ENCODE data around the gene KRTAP4-5.
"Not testable (repeated sequence)": the region's sequence is repeated elsewhere in the genome, so short reads cannot be mapped to it uniquely, and the experiment has no call there.

The KRTAP4-5 gene

DNA sequence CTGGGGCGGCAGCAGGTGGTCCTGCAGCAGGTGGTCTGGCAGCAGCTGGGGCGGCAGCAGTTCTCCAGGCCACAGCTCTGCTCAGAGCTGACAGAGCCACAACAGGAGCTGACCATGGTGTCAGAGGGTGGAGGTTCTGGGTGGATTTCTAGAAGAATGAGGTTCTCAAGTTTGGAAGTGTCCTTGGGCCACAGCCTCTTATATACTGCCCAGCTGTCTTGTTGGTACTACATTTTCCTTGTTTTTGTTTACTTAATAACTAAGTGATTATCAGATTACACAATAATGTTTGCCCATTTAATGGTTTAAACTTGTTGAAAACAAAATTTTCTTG, at the start of gene KRTAP4-5:
Gene KRTAP4-5, minus strand, starts transcription at position 174 of the 334 bp plus-strand sequence. Its CDS starts 58 bp downstream, at position 116.
- DNase-seq = no peak

- no peak for DNase-seq
Observed at GRCh38 chr17:41196068-41196467, 46.4 kb upstream of the KRTAP4-5 start.

GRCh38 chr17:41190328-41190727, 40.7 kb upstream of the KRTAP4-5 start:
- DNase-seq = no peak

- DNase-seq = not testable (repeated sequence)
Observed at GRCh38 chr17:41189837-41190318, 40.3 kb upstream of the KRTAP4-5 start, which contains the start of gene KRTAP9-1. Gene KRTAP9-1 (plus strand): TSS chr17:41189887. CDS start chr17:41189887, 0 bp downstream.

DNA sequence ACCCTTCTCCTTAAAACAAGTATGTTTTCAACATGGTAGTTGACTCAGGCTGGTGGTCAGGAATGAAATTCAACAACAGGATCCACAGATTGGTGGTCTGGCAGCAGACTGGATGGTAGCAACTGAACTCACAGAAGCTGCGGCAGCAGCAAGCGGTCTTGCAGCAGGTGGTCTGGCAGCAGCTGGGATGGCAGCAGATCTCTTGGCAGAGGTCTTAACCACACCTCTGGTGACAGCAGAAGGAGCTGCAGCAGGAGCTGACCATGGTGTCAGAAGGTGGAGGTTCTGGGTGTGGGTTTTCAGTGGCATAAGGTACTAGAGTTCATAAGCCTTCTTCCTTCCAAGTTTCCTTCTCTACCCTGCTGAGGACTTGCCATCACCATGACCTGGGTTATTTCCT, 37.2 kb upstream of the KRTAP4-5 start:
- DNase-seq = no peak

- no peak for DNase-seq
Observed at GRCh38 chr17:41185001-41185400, 35.4 kb upstream of the KRTAP4-5 start.

DNA sequence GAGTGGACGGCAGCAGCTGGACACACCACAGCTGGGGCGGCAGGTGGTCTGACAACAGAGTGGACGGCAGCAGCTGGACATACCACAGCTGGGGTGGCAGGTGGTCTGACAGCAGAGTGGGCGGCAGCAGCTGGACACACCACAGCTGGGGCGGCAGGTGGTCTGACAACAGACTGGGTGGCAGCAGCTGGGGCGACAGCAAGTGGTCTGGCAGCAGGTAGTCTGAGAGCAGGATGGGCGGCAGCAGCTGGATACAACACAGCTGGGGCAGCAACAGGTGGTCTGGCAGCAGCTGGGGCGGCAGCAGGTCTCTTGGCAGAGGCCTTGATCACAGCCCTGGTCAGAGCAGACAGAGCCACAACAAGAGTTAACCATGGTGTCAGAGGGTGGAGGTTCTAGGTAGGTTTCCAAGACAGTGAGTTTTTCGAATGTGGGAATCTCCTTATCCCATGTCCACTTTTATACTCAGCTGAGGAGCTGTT, 34.9 kb upstream of the KRTAP4-5 start, which contains the start of gene KRTAP4-1:
Gene KRTAP4-1, minus strand, starts transcription at position 432 of the 482 bp plus-strand sequence. Its CDS starts 57 bp downstream, at position 375.
- DNase-seq = no peak

DNA sequence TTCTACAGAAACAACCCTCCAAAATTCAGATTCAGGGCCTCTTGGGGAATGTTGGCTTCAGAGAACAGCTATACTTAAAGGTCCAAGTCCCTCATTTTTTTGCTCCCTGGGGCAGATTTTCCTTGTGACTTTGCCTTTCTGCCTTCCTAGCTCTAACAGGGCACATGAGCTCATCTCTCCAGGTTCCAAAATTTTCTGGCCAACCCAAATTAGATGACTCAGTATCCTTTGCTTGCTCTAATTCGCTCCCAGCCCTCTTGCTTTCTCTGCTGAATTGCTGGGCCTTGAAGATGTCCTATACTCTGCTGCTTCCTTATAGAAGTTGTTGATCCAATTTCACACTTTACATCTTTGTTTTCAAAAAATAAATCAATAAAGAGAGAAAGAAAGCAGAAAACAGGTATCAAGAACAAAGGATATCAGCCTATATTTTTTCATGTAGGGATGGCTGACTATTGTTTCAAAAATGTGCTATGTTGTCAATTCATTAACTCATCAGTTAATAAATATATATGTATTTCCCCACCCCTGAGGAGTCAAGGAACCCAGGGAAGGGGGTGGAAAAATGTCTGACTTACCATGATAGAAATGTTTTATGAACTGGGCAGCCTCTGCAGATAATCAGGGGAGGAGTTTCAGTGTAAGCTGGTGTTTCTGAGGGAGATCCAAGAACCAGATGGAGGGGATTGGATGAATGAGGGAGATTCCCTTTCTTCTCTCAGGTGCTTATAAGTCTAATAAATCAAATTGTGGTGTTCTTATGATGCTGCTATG, 29.4 kb upstream of the KRTAP4-5 start:
- DNase-seq = no peak

DNA sequence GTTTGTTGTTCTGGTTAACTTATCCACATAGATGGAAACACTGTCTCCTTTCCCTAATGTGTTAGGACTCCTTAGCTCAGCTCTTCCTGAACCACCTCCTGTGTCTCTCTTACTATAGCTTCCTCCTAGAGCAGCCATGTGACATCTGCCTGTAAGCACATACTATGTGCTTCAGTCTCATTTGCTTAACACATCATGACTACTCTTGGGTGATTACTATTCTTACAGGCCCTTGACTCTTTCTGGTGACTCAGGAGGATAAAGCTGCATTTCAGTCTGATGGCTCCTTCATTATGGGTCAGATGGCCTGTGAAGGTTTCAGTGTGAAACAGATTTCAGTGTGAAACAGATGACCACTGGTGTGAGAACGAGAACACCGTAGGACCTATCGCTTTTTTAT, 28.7 kb upstream of the KRTAP4-5 start:
- no peak for DNase-seq

GRCh38 chr17:41177727-41178271, 28.2 kb upstream of the KRTAP4-5 start, which contains the start of gene KRTAP4-2:
Gene KRTAP4-2 (minus strand): TSS chr17:41178221. CDS start chr17:41178164, 57 bp downstream.
- DNase-seq = no peak

DNA sequence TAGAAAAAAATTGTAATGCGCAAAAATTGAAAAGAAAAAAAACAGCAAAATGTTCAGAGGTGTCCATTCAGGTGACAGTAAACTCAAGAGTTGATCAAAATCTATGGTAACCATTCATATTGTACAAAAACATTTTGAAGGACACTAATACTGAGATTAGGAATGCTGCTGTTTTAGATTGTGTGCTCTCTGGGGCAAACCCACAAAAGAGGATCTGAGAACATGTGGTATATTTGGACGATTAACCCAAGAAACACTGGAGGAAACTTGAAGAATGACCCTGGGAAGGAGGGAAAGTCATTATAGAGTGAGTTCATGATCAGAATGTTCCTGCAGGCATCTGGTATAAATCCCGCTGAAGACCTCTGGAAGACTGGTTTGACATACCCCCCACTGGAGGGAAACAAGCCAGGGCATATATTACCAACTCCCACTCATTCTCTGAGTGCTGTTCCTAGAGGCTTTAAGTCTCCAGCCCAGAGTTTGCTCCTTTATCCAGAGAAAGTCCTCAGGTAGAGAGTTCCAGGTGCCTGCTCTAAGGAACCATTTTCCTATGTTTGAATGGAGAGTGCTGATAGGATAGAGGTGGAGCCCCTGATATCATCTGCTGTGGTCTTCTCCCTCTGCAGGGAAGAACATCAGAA, 27.2 kb upstream of the KRTAP4-5 start:
- no peak for DNase-seq

DNA sequence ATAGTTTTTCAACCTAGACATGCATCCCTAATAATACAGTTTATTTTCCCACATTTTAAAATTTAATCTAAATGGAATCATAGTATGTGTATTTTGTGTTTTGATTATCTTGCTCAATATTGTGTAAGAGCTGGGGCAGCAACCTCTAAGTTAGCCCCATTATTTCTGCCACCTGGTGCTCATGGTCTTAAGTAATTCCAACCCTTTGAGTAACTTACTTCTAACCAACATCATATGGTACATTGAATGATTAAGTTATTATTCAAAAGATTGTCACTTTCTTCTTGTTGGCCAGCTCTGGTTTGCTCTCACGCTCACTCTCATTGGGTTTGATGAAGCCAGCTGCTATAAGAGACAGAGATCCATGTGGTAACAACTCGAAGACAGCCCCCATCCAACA, 22.3 kb upstream of the KRTAP4-5 start:
- DNase-seq = no peak

- no peak for DNase-seq
Observed at GRCh38 chr17:41168121-41168520, 18.5 kb upstream of the KRTAP4-5 start, which contains the start of gene KRTAP4-3. Gene KRTAP4-3 (minus strand): TSS chr17:41168221. CDS start chr17:41168172, 49 bp downstream.

DNA sequence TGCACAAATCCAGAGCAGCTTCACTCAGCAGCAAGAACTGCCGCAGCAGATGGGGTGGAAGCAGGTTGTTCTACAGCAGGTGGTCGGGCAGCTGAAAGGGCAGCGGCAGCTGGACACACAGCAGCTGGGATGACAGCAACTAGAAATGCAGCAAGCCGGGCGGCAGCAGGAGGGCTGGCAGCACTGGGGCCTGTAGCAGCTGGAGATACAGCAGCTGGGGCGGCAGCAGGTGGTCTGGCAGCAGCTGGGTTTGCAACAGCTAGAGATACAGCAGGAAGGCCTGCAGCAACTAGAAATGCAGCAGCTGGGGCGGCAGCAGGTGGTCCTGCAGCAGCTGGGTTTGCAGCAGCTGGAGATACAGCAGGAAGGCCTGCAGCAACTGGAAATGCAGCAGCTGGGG, 17.9 kb upstream of the KRTAP4-5 start:
- DNase-seq = no peak

DNA sequence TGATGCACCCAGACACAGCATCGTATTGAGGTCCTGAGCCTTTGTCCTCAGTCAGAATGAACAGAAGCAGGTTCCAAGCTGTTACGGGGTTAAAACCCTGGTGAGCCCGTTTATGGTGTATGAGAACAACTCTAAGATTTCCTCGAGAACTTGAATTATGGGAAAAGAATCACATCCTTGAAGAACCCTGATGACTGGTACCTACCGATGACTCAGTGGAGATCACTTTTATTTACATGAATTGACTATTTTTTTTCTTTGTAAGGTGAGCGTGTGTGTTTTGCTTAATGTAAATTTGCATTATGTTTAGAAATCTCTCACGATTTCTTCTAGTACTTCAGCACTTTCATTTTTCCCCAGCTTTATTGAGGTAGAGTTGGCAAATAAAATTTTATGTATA, 14.2 kb upstream of the KRTAP4-5 start:
- no peak for DNase-seq

- DNase-seq = no peak
Observed at GRCh38 chr17:41160648-41161047, 11.0 kb upstream of the KRTAP4-5 start, which contains the start of gene KRTAP4-4. Gene KRTAP4-4 (minus strand): TSS chr17:41160748. CDS start chr17:41160691, 57 bp downstream.

GRCh38 chr17:41160190-41160589, 10.6 kb upstream of the KRTAP4-5 start:
- DNase-seq = not testable (repeated sequence)

GRCh38 chr17:41153856-41154255, 4.2 kb upstream of the KRTAP4-5 start:
- no peak for DNase-seq

GRCh38 chr17:41151525-41151924, 1.9 kb upstream of the KRTAP4-5 start:
- no peak for DNase-seq

DNA sequence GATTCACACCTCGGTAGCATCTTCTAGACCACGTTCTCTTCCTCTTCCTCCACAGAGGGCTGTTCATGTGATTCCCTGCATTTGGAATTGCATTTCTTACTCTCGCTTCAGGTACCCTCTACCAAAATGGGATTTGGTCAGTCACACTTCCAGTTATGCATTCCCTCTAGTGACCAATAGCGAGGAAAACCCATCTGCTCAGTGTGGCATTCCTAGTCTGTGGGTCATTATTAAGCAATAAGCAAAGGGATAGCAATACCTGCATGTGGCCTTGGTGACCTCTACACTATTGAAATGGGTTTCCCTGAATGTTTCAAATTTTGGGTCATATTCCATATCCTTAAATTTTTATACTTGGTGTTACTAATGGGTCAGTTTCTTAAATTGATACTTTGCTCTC, 401 bp upstream of the KRTAP4-5 start:
- no peak for DNase-seq

- DNase-seq = not testable (repeated sequence)
Observed at GRCh38 chr17:41148971-41149651, 514 bp downstream of the KRTAP4-5 start.

- no peak for DNase-seq
Observed at GRCh38 chr17:41147531-41148204, 2.0 kb downstream of the KRTAP4-5 start.

All from cerebellar nuclear complex (tissue), 1 donor.